OCI-M1 (cell line): ENCODE measurements around the gene STRA6.

Experiments used
- DNase-seq: peaks from one replicate; lab custom pipeline; 2025; lab: John Stamatoyannopoulos, UW

STRA6 gene

DNA sequence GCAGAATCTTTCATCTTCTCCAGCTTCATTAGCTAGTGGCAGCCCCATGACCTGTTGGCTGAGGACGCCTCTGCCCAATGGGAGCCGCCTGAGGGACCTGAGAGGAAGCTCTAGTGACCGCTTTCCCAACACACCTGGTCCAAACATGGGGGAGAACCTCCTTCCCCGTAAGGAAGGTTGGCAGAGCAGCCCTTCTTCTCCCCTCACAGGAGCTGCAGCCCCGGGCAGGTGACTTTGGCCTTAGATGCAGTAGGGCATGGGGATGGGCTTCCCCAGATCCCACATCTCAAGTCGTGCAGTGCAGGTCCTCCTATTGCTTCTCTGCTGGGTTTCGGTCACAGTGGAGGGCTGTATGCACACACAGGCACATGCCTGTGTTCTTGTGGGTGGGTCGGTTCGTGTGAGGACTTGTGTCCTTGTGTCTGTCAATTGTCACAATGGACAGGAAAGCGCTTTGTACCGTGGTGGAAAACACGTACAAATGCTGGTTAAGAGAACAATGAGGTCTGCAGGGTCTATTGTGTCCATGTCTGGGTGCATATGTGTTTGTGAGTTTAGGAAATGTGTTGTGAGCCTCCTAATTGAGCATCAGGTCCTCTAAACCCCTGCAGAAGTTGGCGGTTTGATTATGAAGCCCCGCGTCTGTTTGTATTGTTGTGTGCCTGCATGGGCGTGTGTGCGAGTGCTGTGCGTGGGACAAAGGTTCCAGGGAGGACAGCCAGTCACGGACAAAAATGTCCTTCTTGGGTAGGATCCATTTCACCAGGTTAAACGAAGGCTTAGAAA is 70.8 kb downstream of the STRA6 start:
- DNase-seq: no peak

DNA sequence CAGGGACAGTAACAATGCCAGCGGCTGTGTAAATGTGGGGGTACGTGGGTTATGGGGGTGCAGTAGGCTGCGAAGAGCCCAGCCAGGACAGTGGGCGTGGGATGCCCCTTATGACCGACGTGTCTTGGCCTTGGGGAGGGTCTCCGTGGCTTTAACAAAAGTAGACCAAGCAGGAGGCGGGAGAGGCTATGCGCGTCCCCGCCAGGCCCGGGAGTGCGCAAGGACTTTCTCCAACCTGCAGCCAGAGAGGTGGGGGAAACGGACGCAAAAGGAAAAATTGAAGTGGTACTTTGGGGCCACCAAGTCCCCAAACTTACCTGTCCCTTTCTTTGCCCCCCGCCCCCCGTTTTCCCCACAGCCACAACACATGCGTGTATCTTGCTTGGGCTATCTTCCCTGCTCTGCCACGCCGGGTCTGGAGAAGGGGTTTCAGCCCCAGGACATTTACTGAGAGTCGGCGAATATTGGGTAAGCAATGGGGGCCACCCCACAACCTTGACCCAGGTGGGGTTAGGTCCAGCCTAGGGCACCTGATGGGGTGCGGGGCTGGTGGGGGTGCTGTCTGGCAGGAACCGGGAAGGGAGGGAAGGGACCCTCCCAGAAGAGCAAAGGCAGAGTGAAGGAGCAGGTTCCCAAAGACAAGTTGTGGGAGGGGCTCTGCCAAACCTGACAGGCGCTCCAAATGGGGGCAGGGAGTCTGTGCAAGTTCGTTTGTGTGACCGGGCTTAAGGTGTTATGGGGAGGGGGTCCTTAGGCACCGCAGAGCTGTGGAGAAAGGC is 71.5 kb downstream of the STRA6 start:
- no peak for DNase-seq

DNA sequence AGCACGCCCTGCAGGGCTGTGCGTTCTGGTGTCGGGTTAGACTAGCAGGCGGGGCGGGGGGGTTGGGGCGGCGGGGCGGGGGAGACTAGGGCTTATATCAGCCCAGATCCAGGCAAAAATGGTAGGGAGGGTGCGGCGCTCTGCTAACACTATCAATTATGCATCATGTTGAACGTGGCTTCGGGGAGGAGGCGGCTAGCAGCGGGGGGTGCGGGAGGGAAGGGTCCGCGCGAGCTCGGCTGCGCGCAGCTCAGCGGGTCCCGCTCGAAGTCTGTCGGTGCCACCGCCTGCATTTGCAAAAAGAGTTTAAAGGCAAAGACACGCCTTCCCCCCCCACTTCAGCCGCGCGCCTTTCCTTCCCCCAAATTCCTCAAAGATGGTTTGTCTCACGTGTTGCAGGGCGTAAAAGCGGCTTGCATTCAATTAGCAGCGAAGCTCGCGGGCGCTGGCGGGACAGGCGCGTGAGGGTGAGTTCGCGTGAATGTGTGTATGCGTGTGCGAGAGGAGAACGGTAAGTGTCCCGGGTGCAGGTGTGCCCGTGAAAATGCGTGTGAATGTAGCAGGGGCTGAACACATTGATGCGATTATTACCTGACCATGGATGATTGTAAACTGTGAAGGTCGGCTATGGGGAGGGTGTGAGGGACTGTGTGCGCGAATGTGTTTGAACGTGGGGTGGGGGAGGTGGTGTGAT is 72.3 kb downstream of the STRA6 start, which contains the start of gene ISLR2:
Gene ISLR2 (plus strand): TSS at position 432 of the 694 bp plus-strand sequence. CDS start 2,169 bp downstream, outside the sequence.
- no peak for DNase-seq

DNA sequence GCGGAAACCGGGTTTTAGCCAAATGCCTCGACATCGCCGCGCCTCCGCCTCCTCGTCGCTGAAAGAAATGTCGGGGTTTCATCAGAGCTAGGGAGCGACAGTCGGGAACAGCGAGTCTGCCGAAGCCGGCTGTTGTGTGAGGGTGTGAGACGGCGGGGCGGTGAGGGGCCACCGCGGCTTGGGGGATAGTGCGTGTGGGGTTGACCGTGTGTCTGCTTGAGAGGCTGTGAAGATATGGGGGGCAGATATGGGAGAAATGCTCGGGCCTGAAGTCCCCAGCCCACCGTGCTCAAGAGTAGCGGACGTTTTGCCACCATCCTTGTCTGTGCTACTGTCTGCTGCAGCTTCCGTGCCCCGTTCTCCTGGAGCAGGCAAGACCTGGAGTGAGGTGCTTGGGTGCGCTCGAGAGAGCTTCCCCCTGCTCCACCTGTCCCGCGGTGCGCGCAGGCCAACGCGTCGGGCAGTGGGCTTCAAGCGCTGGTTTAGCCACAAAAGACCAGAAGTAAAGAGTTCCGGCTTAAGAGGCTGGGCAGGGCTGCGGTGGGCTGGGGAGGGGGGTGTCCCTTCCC is 72.9 kb downstream of the STRA6 start:
- no peak for DNase-seq
